HepG2 (cell line): Measurements from ENCODE around the gene SRGAP3. TPM values are rescaled to one million over a fixed set of nuclear protein-coding genes. Genes with fewer than 3 reads are reported as not detected.

Experiments
- KLF12 ChIP-seq: sonication (generic); formaldehyde crosslinking; IDR thresholded peaks from 2 replicates; pipeline ENCODE4 v1.4.0; 2020; ENCODE audit warnings: missing genetic modification reagents, borderline replicate concordance
- SIN3A ChIP-seq: IDR thresholded peaks from 2 replicates; pipeline ENCODE4 v1.6.1; 2011; ENCODE audit warnings: low read depth, mild to moderate bottlenecking, control low read depth, low read length, borderline replicate concordance
- ZNF563 ChIP-seq: sonication (generic); formaldehyde crosslinking; IDR thresholded peaks from 2 replicates; pipeline ENCODE4 v1.8.0; 2022; ENCODE audit warnings: mild to moderate bottlenecking, moderate library complexity, missing genetic modification reagents
- ZSCAN29 ChIP-seq: sonication (generic); formaldehyde crosslinking; conservative IDR thresholded peaks from 2 replicates; pipeline ENCODE4 v1.4.0; 2020; ENCODE audit warnings: mild to moderate bottlenecking, missing genetic modification reagents
- polyA plus RNA-seq, 8 experiments: library from polyadenylated mRNA; depleted of rRNA in 3 of 8; stranded (reverse) in 7 of 8; unstranded in 1 of 8; fragments of >200 nt; fragmentation: Illumina TruSeq in 4 of 8; extraction: Trizol in 4 of 8; gene quantifications; 2 replicates each; pipeline versions ENCODE4 v1.2.1 to v1.2.3, GENCODE V29; 2011 to 2016; ENCODE audit warnings: low read depth in 4 of 8, missing spikeins in 1 of 8, mixed read lengths in 1 of 8; ENCODE audit not compliant: insufficient read depth in 1 of 8
- total RNA-seq, 5 experiments: library from RNA; depleted of rRNA; stranded (reverse); fragments of >200 nt; fragmentation: Illumina TruSeq; extraction: Trizol; gene quantifications; 2 replicates each; pipeline ENCODE4 v1.2.3, GENCODE V29; 2016; ENCODE audit warnings: low read depth in 1 of 5
- TF ChIP-seq, protein P1 (sequence below): sonication (generic); formaldehyde crosslinking; IDR thresholded peaks from 2 replicates; pipeline ENCODE4 v1.4.0; 2020; ENCODE audit warnings: mild to moderate bottlenecking, missing genetic modification reagents
- TF ChIP-seq, protein P2 (sequence below): IDR thresholded peaks from 2 replicates; pipeline ENCODE4 v1.6.1; 2012; ENCODE audit warnings: low read length, improper control_type of control experiment
- TF ChIP-seq, protein P3 (sequence below): sonication (generic); formaldehyde crosslinking; IDR thresholded peaks from 2 replicates; pipeline ENCODE4 v1.8.0; 2022; ENCODE audit warnings: mild to moderate bottlenecking, missing genetic modification reagents
- TF ChIP-seq, protein P4 (sequence below): sonication (generic); formaldehyde crosslinking; IDR thresholded peaks from 2 replicates; pipeline ENCODE4 v1.5.0; 2020; ENCODE audit warnings: missing genetic modification reagents, mild to moderate bottlenecking, borderline replicate concordance

Gene SRGAP3
- total and polyA plus RNA-seq, 2 of the 13 experiments (the other 11 are each of a cell fraction or from before 2014, with no cell fraction given): 1.2 to 1.4 TPM

DNA sequence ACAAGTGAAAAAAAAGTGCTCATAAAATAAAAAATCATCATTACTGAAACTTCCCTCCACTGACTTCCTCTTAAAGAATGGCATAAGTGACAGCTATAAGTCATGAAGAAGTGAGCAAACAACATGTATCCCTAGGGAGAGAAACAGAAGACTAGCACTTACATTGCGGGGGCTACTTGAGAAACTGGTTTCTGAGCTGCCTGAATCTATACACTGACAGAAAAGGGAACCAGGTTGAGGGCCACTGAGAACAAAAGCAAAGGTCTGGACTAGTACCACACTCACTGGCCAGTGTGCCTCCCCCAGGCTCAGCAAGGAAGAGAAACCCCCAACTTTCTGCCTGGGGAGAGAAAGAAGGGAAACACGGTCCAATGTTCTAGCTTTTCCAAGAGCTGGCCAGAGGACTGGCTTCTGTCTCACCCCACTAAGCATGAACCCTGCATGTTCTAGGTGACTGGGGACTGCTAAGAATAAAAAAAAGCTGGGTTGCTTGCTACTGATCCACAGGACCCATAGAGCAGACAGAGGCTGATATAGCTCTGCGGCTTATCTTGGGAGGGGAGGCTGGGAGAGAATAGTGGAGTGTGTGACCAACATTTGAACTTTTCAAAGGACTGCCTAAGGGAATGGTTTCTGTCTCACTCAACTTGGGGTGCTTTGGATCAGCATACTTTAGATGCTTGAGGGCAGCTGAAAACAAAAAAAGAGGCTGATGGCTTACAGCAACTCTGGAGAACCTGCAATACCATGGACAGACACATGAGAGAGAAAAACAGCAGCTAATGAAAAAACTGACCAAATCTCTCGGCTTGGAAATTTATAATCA is 294.3 kb downstream of the SRGAP3 start (continued):
- TF ChIP-seq, protein P1, sequence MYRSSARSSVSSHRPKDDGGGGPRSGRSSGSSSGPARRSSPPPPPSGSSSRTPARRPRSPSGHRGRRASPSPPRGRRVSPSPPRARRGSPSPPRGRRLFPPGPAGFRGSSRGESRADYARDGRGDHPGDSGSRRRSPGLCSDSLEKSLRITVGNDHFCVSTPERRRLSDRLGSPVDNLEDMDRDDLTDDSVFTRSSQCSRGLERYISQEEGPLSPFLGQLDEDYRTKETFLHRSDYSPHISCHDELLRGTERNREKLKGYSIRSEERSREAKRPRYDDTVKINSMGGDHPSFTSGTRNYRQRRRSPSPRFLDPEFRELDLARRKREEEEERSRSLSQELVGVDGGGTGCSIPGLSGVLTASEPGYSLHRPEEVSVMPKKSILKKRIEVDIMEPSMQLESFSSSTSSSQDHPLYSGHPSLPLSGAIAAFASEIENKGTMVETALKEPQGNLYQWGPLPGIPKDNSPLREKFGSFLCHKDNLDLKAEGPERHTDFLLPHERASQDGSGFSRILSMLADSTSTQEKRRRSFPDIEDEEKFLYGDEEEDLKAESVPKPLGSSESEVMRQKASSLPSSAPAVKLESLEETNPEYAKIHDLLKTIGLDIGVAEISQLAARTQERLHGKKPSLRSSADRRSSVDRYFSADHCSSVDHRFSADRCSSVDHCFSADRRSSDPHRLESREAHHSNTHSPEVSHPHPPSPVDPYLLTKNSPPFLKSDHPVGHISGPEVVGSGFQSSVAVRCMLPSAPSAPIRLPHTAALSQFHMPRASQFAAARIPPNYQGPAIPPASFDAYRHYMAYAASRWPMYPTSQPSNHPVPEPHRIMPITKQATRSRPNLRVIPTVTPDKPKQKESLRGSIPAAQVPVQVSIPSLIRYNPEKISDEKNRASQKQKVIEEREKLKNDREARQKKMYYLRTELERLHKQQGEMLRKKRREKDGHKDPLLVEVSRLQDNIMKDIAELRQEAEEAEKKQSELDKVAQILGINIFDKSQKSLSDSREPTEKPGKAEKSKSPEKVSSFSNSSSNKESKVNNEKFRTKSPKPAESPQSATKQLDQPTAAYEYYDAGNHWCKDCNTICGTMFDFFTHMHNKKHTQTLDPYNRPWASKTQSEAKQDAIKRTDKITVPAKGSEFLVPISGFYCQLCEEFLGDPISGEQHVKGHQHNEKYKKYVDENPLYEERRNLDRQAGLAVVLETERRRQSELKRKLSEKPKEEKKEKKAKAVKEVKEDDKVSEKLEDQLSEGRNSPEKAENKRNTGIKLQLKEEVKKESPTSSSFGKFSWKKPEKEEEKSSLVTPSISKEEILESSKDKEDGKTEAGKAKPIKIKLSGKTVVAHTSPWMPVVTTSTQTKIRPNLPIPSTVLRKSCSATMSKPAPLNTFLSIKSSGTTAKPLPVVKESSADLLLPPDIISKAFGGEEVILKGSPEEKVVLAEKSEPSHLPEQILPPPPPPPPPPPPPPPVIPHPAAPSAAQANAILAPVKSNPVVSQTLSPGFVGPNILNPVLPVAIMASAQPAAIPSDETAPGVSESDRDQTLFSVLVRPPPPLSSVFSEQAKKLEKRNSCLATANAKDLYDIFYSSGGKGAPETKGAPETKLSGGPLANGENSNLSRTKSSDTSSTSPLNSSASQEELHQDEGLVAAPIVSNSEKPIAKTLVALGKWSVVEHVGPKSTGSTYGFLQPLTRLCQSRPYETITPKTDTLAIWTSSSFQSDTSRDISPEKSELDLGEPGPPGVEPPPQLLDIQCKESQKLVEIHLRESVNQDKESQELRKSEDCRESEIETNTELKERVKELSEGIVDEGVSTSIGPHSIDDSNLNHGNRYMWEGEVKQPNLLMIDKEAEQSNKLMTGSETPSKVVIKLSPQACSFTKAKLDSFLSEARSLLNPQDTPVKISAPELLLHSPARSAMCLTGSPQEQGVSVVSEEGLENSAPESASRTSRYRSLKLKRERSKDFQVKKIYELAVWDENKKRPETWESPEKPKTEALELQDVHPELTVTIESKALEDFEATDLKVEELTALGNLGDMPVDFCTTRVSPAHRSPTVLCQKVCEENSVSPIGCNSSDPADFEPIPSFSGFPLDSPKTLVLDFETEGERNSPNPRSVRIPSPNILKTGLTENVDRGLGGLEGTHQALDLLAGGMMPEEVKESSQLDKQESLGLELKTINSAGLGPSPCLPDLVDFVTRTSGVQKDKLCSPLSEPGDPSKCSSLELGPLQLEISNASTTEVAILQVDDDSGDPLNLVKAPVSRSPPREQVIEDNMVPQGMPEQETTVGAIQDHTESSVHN (CRISPR knock-in tag): no peak
- TF ChIP-seq, protein P2, sequence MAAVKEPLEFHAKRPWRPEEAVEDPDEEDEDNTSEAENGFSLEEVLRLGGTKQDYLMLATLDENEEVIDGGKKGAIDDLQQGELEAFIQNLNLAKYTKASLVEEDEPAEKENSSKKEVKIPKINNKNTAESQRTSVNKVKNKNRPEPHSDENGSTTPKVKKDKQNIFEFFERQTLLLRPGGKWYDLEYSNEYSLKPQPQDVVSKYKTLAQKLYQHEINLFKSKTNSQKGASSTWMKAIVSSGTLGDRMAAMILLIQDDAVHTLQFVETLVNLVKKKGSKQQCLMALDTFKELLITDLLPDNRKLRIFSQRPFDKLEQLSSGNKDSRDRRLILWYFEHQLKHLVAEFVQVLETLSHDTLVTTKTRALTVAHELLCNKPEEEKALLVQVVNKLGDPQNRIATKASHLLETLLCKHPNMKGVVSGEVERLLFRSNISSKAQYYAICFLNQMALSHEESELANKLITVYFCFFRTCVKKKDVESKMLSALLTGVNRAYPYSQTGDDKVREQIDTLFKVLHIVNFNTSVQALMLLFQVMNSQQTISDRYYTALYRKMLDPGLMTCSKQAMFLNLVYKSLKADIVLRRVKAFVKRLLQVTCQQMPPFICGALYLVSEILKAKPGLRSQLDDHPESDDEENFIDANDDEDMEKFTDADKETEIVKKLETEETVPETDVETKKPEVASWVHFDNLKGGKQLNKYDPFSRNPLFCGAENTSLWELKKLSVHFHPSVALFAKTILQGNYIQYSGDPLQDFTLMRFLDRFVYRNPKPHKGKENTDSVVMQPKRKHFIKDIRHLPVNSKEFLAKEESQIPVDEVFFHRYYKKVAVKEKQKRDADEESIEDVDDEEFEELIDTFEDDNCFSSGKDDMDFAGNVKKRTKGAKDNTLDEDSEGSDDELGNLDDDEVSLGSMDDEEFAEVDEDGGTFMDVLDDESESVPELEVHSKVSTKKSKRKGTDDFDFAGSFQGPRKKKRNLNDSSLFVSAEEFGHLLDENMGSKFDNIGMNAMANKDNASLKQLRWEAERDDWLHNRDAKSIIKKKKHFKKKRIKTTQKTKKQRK: no peak
- TF ChIP-seq, protein P3, sequence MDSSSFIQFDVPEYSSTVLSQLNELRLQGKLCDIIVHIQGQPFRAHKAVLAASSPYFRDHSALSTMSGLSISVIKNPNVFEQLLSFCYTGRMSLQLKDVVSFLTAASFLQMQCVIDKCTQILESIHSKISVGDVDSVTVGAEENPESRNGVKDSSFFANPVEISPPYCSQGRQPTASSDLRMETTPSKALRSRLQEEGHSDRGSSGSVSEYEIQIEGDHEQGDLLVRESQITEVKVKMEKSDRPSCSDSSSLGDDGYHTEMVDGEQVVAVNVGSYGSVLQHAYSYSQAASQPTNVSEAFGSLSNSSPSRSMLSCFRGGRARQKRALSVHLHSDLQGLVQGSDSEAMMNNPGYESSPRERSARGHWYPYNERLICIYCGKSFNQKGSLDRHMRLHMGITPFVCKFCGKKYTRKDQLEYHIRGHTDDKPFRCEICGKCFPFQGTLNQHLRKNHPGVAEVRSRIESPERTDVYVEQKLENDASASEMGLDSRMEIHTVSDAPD (CRISPR knock-in tag): no peak
- TF ChIP-seq SIN3A (no peak), KLF12 (CRISPR knock-in tag) (no peak), ZNF563 (no peak), ZSCAN29 (CRISPR knock-in tag) (no peak)
- TF ChIP-seq, protein P4, sequence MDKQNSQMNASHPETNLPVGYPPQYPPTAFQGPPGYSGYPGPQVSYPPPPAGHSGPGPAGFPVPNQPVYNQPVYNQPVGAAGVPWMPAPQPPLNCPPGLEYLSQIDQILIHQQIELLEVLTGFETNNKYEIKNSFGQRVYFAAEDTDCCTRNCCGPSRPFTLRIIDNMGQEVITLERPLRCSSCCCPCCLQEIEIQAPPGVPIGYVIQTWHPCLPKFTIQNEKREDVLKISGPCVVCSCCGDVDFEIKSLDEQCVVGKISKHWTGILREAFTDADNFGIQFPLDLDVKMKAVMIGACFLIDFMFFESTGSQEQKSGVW (CRISPR knock-in tag): no peak
